CD14-positive monocyte (primary cell): Measurements from ENCODE around the gene CA5A. TPM values are rescaled to one million over a fixed set of nuclear protein-coding genes. Genes with fewer than 3 reads are reported as not detected.

Experiments used
- DNase-seq, 3 donors: peaks; one replicate each; pipeline ENCODE4 v3.0.0-alpha.2; 2011 to 2022
- H2AFZ ChIP-seq: 2 replicates; pipeline ENCODE4 v1.6.0; 2012; ENCODE audit warnings: mild to moderate bottlenecking, low read depth, low read length, inconsistent platforms; ENCODE audit not compliant: insufficient read depth, poor library complexity, severe bottlenecking
- H3K27ac ChIP-seq, 2 donors: 1 replicate in 1 of 2; 2 replicates in 1 of 2; pipeline ENCODE4 v1.5.1; 2012 to 2013; ENCODE audit warnings: low read length in 2 of 2, control low read depth in 1 of 2, inconsistent platforms in 1 of 2, low read depth in 1 of 2, mild to moderate bottlenecking in 1 of 2
- H3K27me3 ChIP-seq, 2 donors: one replicate each; pipeline versions ENCODE4 v1.6.0 to v1.6.1; 2011 to 2013; ENCODE audit warnings: low read length in 2 of 2; ENCODE audit not compliant: control insufficient read depth in 2 of 2, insufficient read depth in 2 of 2
- H3K36me3 ChIP-seq, 2 donors: replicated peaks in 1 of 2; 1 replicate in 1 of 2; 2 replicates in 1 of 2; pipeline versions ENCODE4 v1.5.1 to v1.6.1; 2012 to 2013; ENCODE audit warnings: low read length in 2 of 2, control low read depth in 1 of 2, inconsistent platforms in 1 of 2, mild to moderate bottlenecking in 1 of 2; ENCODE audit not compliant: insufficient read depth in 2 of 2, control insufficient read depth in 1 of 2
- H3K4me1 ChIP-seq, 2 donors: 1 replicate in 1 of 2; 2 replicates in 1 of 2; pipeline versions ENCODE4 v1.5.1 to v1.6.1; 2012 to 2013; ENCODE audit warnings: low read length in 2 of 2, control low read depth in 1 of 2, inconsistent platforms in 1 of 2, mild to moderate bottlenecking in 1 of 2, moderate library complexity in 1 of 2; ENCODE audit not compliant: insufficient read depth in 2 of 2, control insufficient read depth in 1 of 2
- H3K4me2 ChIP-seq: replicated peaks from 2 replicates; pipeline ENCODE3; 2012; ENCODE audit warnings: low read length, moderate library complexity, mild to moderate bottlenecking; ENCODE audit not compliant: poor library complexity, severe bottlenecking; ENCODE audit errors: extremely low read depth
- H3K4me3 ChIP-seq, 3 experiments: fragments of 200-600 bp in 1 of 3; sonication (generic) in 1 of 3; replicated peaks in 1 of 3; 1 replicate in 2 of 3; 2 replicates in 1 of 3; pipeline ENCODE4 v1.5.1; 2011 to 2013; ENCODE audit warnings: low read length in 3 of 3, mild to moderate bottlenecking in 3 of 3, control low read depth in 2 of 3, low read depth in 2 of 3, inconsistent platforms in 1 of 3, moderate library complexity in 1 of 3
- H3K79me2 ChIP-seq: 2 replicates; pipeline ENCODE4 v1.6.0; 2012; ENCODE audit warnings: mild to moderate bottlenecking, control low read depth, inconsistent platforms, low read length, moderate library complexity; ENCODE audit not compliant: insufficient read depth
- H3K9ac ChIP-seq: 2 replicates; pipeline ENCODE4 v1.6.0; 2017; ENCODE audit warnings: low read length, mild to moderate bottlenecking; ENCODE audit not compliant: insufficient read depth, poor library complexity, severe bottlenecking
- H3K9me3 ChIP-seq, 2 donors: replicated peaks in 1 of 2; 1 replicate in 1 of 2; 2 replicates in 1 of 2; pipeline versions ENCODE4 v1.5.1 to v1.6.1; 2012 to 2013; ENCODE audit warnings: low read length in 2 of 2, control low read depth in 1 of 2; ENCODE audit not compliant: control insufficient read depth in 1 of 2, insufficient read depth in 1 of 2
- H4K20me1 ChIP-seq: 2 replicates; pipeline ENCODE4 v1.6.0; 2012; ENCODE audit warnings: mild to moderate bottlenecking, low read length, control low read depth, moderate library complexity; ENCODE audit not compliant: insufficient read depth
- H3K27ac Mint-ChIP-seq, 7 donors: one replicate each; pipeline ENCODE4 v1.8.0; 2020; ENCODE audit warnings: mild to moderate bottlenecking in 7 of 7, mixed read lengths in 7 of 7, moderate library complexity in 6 of 7, inconsistent platforms in 2 of 7
- H3K27me3 Mint-ChIP-seq, 3 donors: one replicate each; pipeline ENCODE4 v1.8.0; 2021 to 2022; ENCODE audit warnings: low read depth in 3 of 3, mild to moderate bottlenecking in 3 of 3, mixed read lengths in 3 of 3, moderate library complexity in 3 of 3, inconsistent platforms in 1 of 3
- H3K36me3 Mint-ChIP-seq, 2 donors: one replicate each; pipeline ENCODE4 v1.8.0; 2020; ENCODE audit warnings: mixed read lengths in 2 of 2, inconsistent platforms in 1 of 2, mild to moderate bottlenecking in 1 of 2
- H3K4me1 Mint-ChIP-seq: one replicate; pipeline ENCODE4 v1.8.0; 2020; ENCODE audit warnings: mild to moderate bottlenecking, mixed read lengths
- H3K4me3 Mint-ChIP-seq, 2 donors: one replicate each; pipeline ENCODE4 v1.8.0; 2020; ENCODE audit warnings: mild to moderate bottlenecking in 2 of 2, mixed read lengths in 2 of 2, moderate library complexity in 1 of 2
- H3K9me3 Mint-ChIP-seq, 7 donors: one replicate each; pipeline ENCODE4 v1.8.0; 2020 to 2022; ENCODE audit warnings: mixed read lengths in 7 of 7, mild to moderate bottlenecking in 6 of 7, moderate library complexity in 6 of 7, inconsistent platforms in 2 of 7
- CTCF ChIP-seq: fragments of 200-600 bp; IDR thresholded peaks from one replicate; pipeline ENCODE4 v1.8.0; 2022; ENCODE audit warnings: antibody characterized with exemption, mild to moderate bottlenecking
- whole genome bisulfite sequencing: methylation state at CpG from one replicate; pipeline ENCODE4 v1.1.5; 2013; ENCODE audit warnings: missing lambda C conversion rate; ENCODE audit not compliant: insufficient coverage; 5-methylcytosine and 5-hydroxymethylcytosine counted together
- intact Hi-C, 2 donors: fragments of 100-400 bp; cut with micrococcal nuclease; formaldehyde crosslinking; loops; one replicate each; pipeline versions ENCODE4 v1.15.0 to v1.15.1; 2023
- polyA plus RNA-seq, 3 donors: library from polyadenylated mRNA; depleted of rRNA in 1 of 3; unstranded in 2 of 3; stranded (reverse) in 1 of 3; fragments of 300-500 nt in 2 of 3; fragments of >200 nt in 1 of 3; fragmentation: Illumina TruSeq in 2 of 3; gene quantifications; 1 replicate in 2 of 3; 2 replicates in 1 of 3; pipeline ENCODE4 v1.2.3, GENCODE V29; 2012 to 2021

CA5A gene
- polyA plus RNA-seq, 3 donors = not detected

GRCh38 chr16:87842209-87842869, 94.0 kb downstream of the CA5A start:
- H3K4me3 Mint-ChIP-seq = no peak overlapping the region
- Histone ChIP-seq H3K4me3 (no peak overlapping the region), H3K9me3 (no peaks in the 10 kb centered on the region), H3K27me3 (no peaks in the 10 kb centered on the region), H3K36me3 (peaks cover 0 to 14% of the 10 kb centered on the region in 2 donors), H3K79me2 (peaks cover 5% of the 10 kb centered on the region), H2AFZ (no peak overlapping the region), H3K4me1 (no peaks in the 10 kb centered on the region), H3K9ac (no peak overlapping the region), H4K20me1 (no peaks in the 10 kb centered on the region), H3K4me2 (no peak overlapping the region), H3K27ac (no peak overlapping the region)
- peak overlapping the region in 1 of 7 donors; percentile 51 for H3K27ac Mint-ChIP-seq
- intact Hi-C loops = no loop called here
- no peak for DNase-seq
- H3K27me3 Mint-ChIP-seq = no peaks in the 10 kb centered on the region
- 62% methylated on average over 16 of the region's 17 CpGs for WGBS
- H3K9me3 Mint-ChIP-seq = no peaks in the 10 kb centered on the region
- peaks cover under 1% of the 10 kb centered on the region for H3K4me1 Mint-ChIP-seq
- no peak for TF ChIP-seq CTCF
- H3K36me3 Mint-ChIP-seq = peaks cover 17 to 23% of the 10 kb centered on the region in 2 donors

- Histone ChIP-seq H4K20me1 (no peaks in the 10 kb centered on the region), H3K79me2 (peaks cover 5% of the 10 kb centered on the region), H3K27ac (no peak overlapping the region), H3K36me3 (peaks cover 0 to 16% of the 10 kb centered on the region in 2 donors), H3K9me3 (no peaks in the 10 kb centered on the region), H3K4me2 (no peak overlapping the region), H3K27me3 (no peaks in the 10 kb centered on the region), H2AFZ (no peak overlapping the region), H3K4me1 (no peaks in the 10 kb centered on the region), H3K9ac (no peak overlapping the region), H3K4me3 (no peak overlapping the region)
- Mint-ChIP-seq H3K27me3 (no peaks in the 10 kb centered on the region), H3K4me1 (peaks cover 4% of the 10 kb centered on the region), H3K36me3 (peaks cover 20 to 26% of the 10 kb centered on the region in 2 donors), H3K27ac (no peak overlapping the region), H3K4me3 (no peak overlapping the region), H3K9me3 (no peaks in the 10 kb centered on the region)
- DNase-seq = no peak
- WGBS = over 99% methylated on average over 18 of the region's 22 CpGs
- no peak for TF ChIP-seq CTCF
- intact Hi-C loops = no loop called here
Measured at GRCh38 chr16:87841340-87842208, 94.8 kb downstream of the CA5A start.
